Astrocyte (in vitro differentiated cells and primary cell): ENCODE measurements around the gene SLC6A3. TPM values are rescaled to one million over a fixed set of nuclear protein-coding genes. Genes with fewer than 3 reads are reported as not detected.

ENCODE experiments used
- DNase-seq: peaks from one replicate; pipeline ENCODE4 v3.0.0-alpha.2; 2010; ENCODE audit warnings: low read depth
- FAIRE-seq: peaks from 2 replicates; lab custom pipeline; 2011; peaks lifted over from hg19 to GRCh38; lab: Jason Lieb, UNC
- H2AFZ ChIP-seq: 2 replicates; pipeline ENCODE4 v1.6.0; 2012; ENCODE audit warnings: low read depth, low read length, inconsistent platforms
- H3K27ac ChIP-seq: 2 replicates; pipeline ENCODE4 v1.5.1; 2011; ENCODE audit warnings: low read depth, low read length, inconsistent platforms
- H3K27me3 ChIP-seq: 2 replicates; pipeline ENCODE4 v1.6.0; 2011; ENCODE audit warnings: low read length, inconsistent platforms; ENCODE audit not compliant: insufficient read depth
- H3K36me3 ChIP-seq: 2 replicates; pipeline ENCODE4 v1.5.1; 2011; ENCODE audit warnings: low read length, inconsistent platforms; ENCODE audit not compliant: insufficient read depth
- H3K4me1 ChIP-seq: 2 replicates; pipeline ENCODE4 v1.5.1; 2011; ENCODE audit warnings: low read length, inconsistent platforms; ENCODE audit not compliant: insufficient read depth
- H3K4me2 ChIP-seq: 2 replicates; pipeline ENCODE4 v1.6.0; 2012; ENCODE audit warnings: low read length, inconsistent platforms
- H3K4me3 ChIP-seq: 2 replicates; pipeline ENCODE4 v1.5.1; 2011; ENCODE audit warnings: low read depth, mild to moderate bottlenecking, low read length, inconsistent platforms; ENCODE audit not compliant: insufficient read depth
- H3K79me2 ChIP-seq: 2 replicates; pipeline ENCODE4 v1.6.0; 2012; ENCODE audit warnings: mild to moderate bottlenecking, low read length, inconsistent platforms; ENCODE audit not compliant: insufficient read depth
- H3K9ac ChIP-seq: 2 replicates; pipeline ENCODE4 v1.6.0; 2012; ENCODE audit warnings: mild to moderate bottlenecking, low read length, inconsistent platforms
- H3K9me3 ChIP-seq: 2 replicates; pipeline ENCODE4 v1.5.1; 2012; ENCODE audit warnings: low read depth, mild to moderate bottlenecking, low read length, inconsistent platforms; ENCODE audit not compliant: insufficient read depth
- H4K20me1 ChIP-seq: 2 replicates; pipeline ENCODE4 v1.6.0; 2012; ENCODE audit warnings: low read length, inconsistent platforms; ENCODE audit not compliant: insufficient read depth
- H3K27ac Mint-ChIP-seq: one replicate; pipeline ENCODE4 v1.8.0; 2021; ENCODE audit warnings: mild to moderate bottlenecking, mixed read lengths; ENCODE audit not compliant: unreplicated experiment
- H3K27me3 Mint-ChIP-seq: one replicate; pipeline ENCODE4 v1.8.0; 2021; ENCODE audit warnings: low read depth, mixed read lengths; ENCODE audit not compliant: unreplicated experiment
- H3K36me3 Mint-ChIP-seq: one replicate; pipeline ENCODE4 v1.8.0; 2021; ENCODE audit warnings: low read depth, mixed read lengths; ENCODE audit not compliant: unreplicated experiment
- H3K4me1 Mint-ChIP-seq: one replicate; pipeline ENCODE4 v1.8.0; 2021; ENCODE audit warnings: low read depth, mixed read lengths; ENCODE audit not compliant: unreplicated experiment
- H3K4me3 Mint-ChIP-seq: one replicate; pipeline ENCODE4 v1.8.0; 2021; ENCODE audit warnings: mild to moderate bottlenecking, moderate library complexity, mixed read lengths; ENCODE audit not compliant: unreplicated experiment
- H3K9me3 Mint-ChIP-seq: one replicate; pipeline ENCODE4 v1.8.0; 2021; ENCODE audit warnings: mild to moderate bottlenecking, mixed read lengths; ENCODE audit not compliant: unreplicated experiment
- CTCF ChIP-seq: IDR thresholded peaks from 2 replicates; pipeline ENCODE4 v1.5.1; 2011; ENCODE audit warnings: low read depth, mild to moderate bottlenecking, inconsistent platforms, low read length, moderate library complexity; ENCODE audit not compliant: insufficient read depth
- EZH2 ChIP-seq: IDR thresholded peaks from 2 replicates; pipeline ENCODE4 v1.6.1; 2012; ENCODE audit warnings: mild to moderate bottlenecking, low read length, inconsistent platforms; ENCODE audit not compliant: insufficient read depth
- total RNA-seq: library from RNA; stranded (reverse); gene quantifications from 2 replicates; pipeline ENCODE4 v1.2.1, GENCODE V29; 2021

The SLC6A3 gene
- total RNA-seq, 1 donor from 2014 or later = 0.07 TPM

DNA sequence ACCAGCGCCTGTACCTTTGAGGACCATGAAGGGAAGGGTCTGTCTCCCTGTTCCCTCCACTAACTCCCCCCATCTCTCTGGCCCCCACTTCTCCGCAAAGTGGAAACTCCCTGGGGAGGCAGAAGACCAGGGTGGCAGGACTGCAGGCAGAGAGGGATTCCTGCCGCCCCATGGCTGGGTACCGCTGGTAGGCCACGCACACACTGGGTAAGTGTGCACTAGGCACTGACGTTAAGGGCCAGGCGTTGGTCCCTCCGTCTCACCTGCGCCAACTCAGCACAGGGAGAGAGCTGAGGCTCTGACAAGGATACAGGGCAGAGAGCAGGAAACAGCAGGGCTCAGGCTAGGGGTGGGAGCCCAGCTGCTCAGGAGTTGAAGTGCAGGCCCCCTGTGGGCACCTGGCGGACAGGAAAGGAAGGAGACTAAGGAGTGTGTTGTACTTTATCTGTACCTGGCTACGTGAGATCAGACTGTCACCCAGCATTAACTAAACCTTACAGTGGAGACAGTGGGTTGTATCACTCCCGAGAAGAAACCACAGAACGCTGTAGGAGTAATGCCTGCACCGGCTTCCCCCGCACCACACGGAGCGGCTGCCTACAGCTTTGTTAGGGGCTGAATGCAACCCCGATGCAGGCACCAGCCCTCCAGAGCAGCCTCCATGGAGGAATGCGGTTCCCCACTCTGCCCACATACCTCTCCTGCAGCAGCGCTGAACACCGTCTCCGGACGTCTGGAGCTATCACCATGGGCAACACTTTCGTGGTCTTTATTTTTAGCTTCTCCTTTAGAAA lies 66.2 kb downstream of the SLC6A3 start:
- no peak overlapping the region for H3K4me2 ChIP-seq
- DNase-seq (no peak), FAIRE-seq (no peak)
- H3K9ac ChIP-seq = no peak overlapping the region
- Mint-ChIP-seq H3K27ac (no peak overlapping the region), H3K9me3 (peaks cover 10% of the 10 kb centered on the region), H3K4me1 (no peaks in the 10 kb centered on the region), H3K4me3 (no peak overlapping the region), H3K27me3 (peaks cover 73% of the 10 kb centered on the region), H3K36me3 (no peaks in the 10 kb centered on the region)
- no peaks in the 10 kb centered on the region for H3K9me3 ChIP-seq
- no peak overlapping the region for H3K27ac ChIP-seq
- no peaks in the 10 kb centered on the region for H3K36me3 ChIP-seq
- peaks cover 15% of the 10 kb centered on the region for H3K27me3 ChIP-seq
- H2AFZ ChIP-seq = no peak overlapping the region
- H4K20me1 ChIP-seq = no peaks in the 10 kb centered on the region
- TF ChIP-seq CTCF = no peak
- no peak for TF ChIP-seq EZH2
- H3K79me2 ChIP-seq = no peaks in the 10 kb centered on the region
- H3K4me1 ChIP-seq = no peaks in the 10 kb centered on the region
- no peak overlapping the region for H3K4me3 ChIP-seq

DNA sequence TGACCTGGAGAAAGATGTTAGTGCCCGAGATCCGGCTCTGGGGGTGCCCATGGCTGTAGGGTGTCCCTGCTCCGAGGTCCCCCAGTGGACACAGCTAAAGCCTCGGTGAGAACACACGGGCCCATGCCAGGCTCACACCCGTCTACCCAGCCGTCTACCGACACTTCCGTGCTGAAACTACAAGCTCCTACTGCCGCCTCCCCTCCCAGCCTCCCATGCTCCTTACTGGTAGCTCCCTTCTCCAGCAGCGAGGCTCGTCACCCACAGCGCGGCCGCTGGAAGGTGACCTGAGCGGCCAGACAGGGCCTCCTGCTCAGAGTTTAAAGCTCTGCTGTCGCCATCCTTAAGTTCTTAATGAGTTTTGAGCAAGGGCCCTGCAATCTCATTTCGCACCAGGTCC lies 67.1 kb downstream of the SLC6A3 start:
- no peaks in the 10 kb centered on the region for H3K4me1 Mint-ChIP-seq

More for the DNA sequence above, 67.1 kb downstream of the SLC6A3 start:
- no peak overlapping the region for H3K27ac Mint-ChIP-seq
- Histone ChIP-seq H3K27me3 (peaks cover 15% of the 10 kb centered on the region), H4K20me1 (no peaks in the 10 kb centered on the region), H3K79me2 (no peaks in the 10 kb centered on the region), H3K4me1 (no peaks in the 10 kb centered on the region), H3K27ac (no peak overlapping the region), H3K9me3 (no peaks in the 10 kb centered on the region), H3K36me3 (no peaks in the 10 kb centered on the region), H3K4me3 (no peak overlapping the region), H3K9ac (no peak overlapping the region), H2AFZ (no peak overlapping the region), H3K4me2 (no peak overlapping the region)
- H3K27me3 Mint-ChIP-seq = peaks cover 67% of the 10 kb centered on the region
- DNase-seq (no peak), FAIRE-seq (no peak)
- H3K4me3 Mint-ChIP-seq = no peak overlapping the region
- H3K36me3 Mint-ChIP-seq = no peaks in the 10 kb centered on the region
- peaks cover 10% of the 10 kb centered on the region for H3K9me3 Mint-ChIP-seq
- TF ChIP-seq EZH2 (no peak), CTCF (no peak)
